Ishikawa (cell line): ENCODE results near the gene IRF2BP1.

Source experiments
- EGR1 ChIP-seq: IDR thresholded peaks from 2 replicates; pipeline ENCODE4 v1.6.1; 2012
- FOXM1 ChIP-seq: IDR thresholded peaks from 2 replicates; pipeline ENCODE4 v1.6.1; 2012; ENCODE audit warnings: low read depth, borderline replicate concordance
- RAD21 ChIP-seq: IDR thresholded peaks from 2 replicates; pipeline ENCODE4 v1.6.1; 2012; ENCODE audit warnings: low read depth
- REST ChIP-seq: IDR thresholded peaks from 2 replicates; pipeline ENCODE4 v1.6.1; 2012; ENCODE audit warnings: low read depth, mild to moderate bottlenecking
- TAF1 ChIP-seq: IDR thresholded peaks from 2 replicates; pipeline ENCODE4 v1.6.1; 2012; ENCODE audit warnings: low read depth, mild to moderate bottlenecking
- TCF12 ChIP-seq: IDR thresholded peaks from 2 replicates; pipeline ENCODE4 v1.6.1; 2012; ENCODE audit warnings: low read depth
- TEAD4 ChIP-seq: IDR thresholded peaks from 2 replicates; pipeline ENCODE4 v1.6.1; 2012
- ZBTB7A ChIP-seq: IDR thresholded peaks from 2 replicates; pipeline ENCODE4 v1.6.1; 2012; ENCODE audit warnings: low read depth
- TF ChIP-seq, protein P1 (sequence below): IDR thresholded peaks from 2 replicates; pipeline ENCODE4 v1.6.1; 2012

- TF ChIP-seq, protein P1, sequence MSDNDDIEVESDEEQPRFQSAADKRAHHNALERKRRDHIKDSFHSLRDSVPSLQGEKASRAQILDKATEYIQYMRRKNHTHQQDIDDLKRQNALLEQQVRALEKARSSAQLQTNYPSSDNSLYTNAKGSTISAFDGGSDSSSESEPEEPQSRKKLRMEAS = no peak
- TF ChIP-seq EGR1 (no peak), REST (no peak), ZBTB7A (no peak), TAF1 (no peak), TEAD4 (no peak), FOXM1 (no peak), RAD21 (no peak), TCF12 (no peak)
These were observed 31.7 kb downstream of the IRF2BP1 start for GRCh38 chr19:45854167-45854778.
